RWPE2 (cell line): Measurements from ENCODE around the gene KMT2C.
"Not testable (repeated sequence)": the region's sequence is repeated elsewhere in the genome, so short reads cannot be mapped to it uniquely, and the experiment has no call there.

Experiments used
- ATAC-seq: fragments of 200-7000 bp; cut with Tn5 transposase; 3 replicates; pipeline ENCODE4 v1.9.1; 2021; ENCODE audit warnings: low read depth
- DNase-seq: peaks from one replicate; pipeline ENCODE4 v3.0.0-alpha.2; 2020; ENCODE audit warnings: low spot score
- H3K27ac ChIP-seq: fragments of 450-650 bp; 2 replicates; pipeline ENCODE4 v1.5.1; 2017; ENCODE audit warnings: mild to moderate bottlenecking; ENCODE audit not compliant: poor library complexity, severe bottlenecking
- H3K27me3 ChIP-seq: fragments of 250-450 bp; sonication (Bioruptor Pico); 2 replicates; pipeline ENCODE4 v1.5.1; 2021; ENCODE audit warnings: mild to moderate bottlenecking, moderate library complexity; ENCODE audit not compliant: insufficient read depth, poor library complexity, severe bottlenecking
- H3K36me3 ChIP-seq: fragments of 250-450 bp; sonication (Bioruptor Pico); 2 replicates; pipeline ENCODE4 v1.5.1; 2020; ENCODE audit warnings: low read depth, mild to moderate bottlenecking, moderate library complexity
- H3K4me1 ChIP-seq: fragments of 250-450 bp; sonication (Bioruptor Pico); 2 replicates; pipeline ENCODE4 v1.5.1; 2021; ENCODE audit warnings: mild to moderate bottlenecking, moderate library complexity; ENCODE audit not compliant: insufficient read depth, poor library complexity, severe bottlenecking
- H3K4me3 ChIP-seq: fragments of 250-450 bp; sonication (Bioruptor Pico); 2 replicates; pipeline ENCODE4 v1.5.1; 2021; ENCODE audit warnings: mild to moderate bottlenecking, moderate library complexity; ENCODE audit not compliant: severe bottlenecking
- H3K9me3 ChIP-seq: fragments of 250-450 bp; sonication (Bioruptor Pico); 2 replicates; pipeline ENCODE4 v1.5.1; 2021; ENCODE audit warnings: mild to moderate bottlenecking, moderate library complexity; ENCODE audit not compliant: severe bottlenecking
- TF ChIP-seq, protein P1 (sequence below): fragments of 450-650 bp; IDR thresholded peaks from one replicate; pipeline ENCODE4 v1.5.1; 2017; ENCODE audit warnings: mild to moderate bottlenecking, moderate library complexity; ENCODE audit not compliant: poor library complexity, severe bottlenecking

KMT2C gene

DNA sequence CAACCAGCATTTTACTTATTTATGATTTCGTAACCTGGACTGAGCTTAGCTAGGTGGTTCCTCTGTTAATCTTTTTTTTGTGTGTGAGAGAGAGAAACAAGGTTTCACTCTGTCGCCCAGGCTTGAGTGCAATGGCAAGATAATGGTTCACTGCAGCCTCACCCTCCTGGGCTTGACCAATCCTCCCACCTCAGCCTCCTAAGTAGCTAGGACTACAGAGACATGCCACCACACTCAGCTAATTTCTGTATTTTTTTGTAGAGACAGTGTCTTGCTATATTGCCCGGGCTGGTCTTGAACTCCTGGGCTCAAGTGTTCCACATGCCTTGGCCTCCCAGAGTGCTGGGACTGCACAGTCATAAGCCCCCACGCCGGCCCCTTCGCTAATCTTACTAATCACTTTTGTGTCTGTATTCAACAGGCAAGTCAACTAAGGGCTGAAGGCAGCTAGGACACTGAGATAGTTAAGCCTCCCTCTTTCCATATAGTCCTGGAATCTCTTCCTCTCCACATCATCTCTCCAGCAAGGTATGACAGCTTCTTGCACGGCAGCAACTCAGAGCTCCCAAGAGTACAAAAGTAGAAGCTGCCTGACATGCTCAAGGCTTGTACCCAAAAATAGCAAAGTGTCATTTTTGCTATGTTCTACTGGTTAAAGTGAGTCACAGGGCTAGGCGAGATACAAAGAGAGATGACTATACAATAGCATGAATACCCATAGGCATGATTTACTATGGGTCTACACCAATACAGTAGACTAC is 11.3 kb downstream of the KMT2C start:
- H3K4me1 ChIP-seq, result peaks cover 7% of the 10 kb centered on the region
- peaks cover 12% of the 10 kb centered on the region for H3K9me3 ChIP-seq
- peaks cover 10% of the 10 kb centered on the region; the same call in 1 of the 2 replicates for H3K36me3 ChIP-seq
- H3K27me3 ChIP-seq, result no peaks in the 10 kb centered on the region
- H3K4me3 ChIP-seq, result no peak overlapping the region
- H3K27ac ChIP-seq, result no peak overlapping the region
- ATAC-seq (no peak), DNase-seq (no peak)
- TF ChIP-seq, protein P1, sequence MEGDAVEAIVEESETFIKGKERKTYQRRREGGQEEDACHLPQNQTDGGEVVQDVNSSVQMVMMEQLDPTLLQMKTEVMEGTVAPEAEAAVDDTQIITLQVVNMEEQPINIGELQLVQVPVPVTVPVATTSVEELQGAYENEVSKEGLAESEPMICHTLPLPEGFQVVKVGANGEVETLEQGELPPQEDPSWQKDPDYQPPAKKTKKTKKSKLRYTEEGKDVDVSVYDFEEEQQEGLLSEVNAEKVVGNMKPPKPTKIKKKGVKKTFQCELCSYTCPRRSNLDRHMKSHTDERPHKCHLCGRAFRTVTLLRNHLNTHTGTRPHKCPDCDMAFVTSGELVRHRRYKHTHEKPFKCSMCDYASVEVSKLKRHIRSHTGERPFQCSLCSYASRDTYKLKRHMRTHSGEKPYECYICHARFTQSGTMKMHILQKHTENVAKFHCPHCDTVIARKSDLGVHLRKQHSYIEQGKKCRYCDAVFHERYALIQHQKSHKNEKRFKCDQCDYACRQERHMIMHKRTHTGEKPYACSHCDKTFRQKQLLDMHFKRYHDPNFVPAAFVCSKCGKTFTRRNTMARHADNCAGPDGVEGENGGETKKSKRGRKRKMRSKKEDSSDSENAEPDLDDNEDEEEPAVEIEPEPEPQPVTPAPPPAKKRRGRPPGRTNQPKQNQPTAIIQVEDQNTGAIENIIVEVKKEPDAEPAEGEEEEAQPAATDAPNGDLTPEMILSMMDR, result no peak

DNA sequence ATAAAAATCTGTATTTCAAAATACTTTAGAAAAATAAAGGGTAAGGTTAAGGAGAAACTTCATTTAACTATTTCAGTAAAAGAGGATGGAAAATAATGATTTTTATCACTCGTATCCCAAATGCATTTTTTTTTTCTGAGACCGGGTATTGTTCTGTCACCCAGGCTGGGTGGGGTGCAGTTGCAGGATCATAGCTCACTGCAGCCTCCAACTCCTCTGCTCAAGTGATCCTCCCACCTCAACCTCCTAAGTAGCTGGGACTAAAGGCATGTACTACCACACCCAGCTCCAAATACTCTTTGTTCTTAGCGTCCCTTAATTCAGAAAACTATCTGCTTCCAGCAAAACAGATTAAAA is 11.8 kb downstream of the KMT2C start:
- Histone ChIP-seq H3K4me3 (no peak overlapping the region), H3K4me1 (peaks cover 7% of the 10 kb centered on the region), H3K36me3 (peaks cover 10% of the 10 kb centered on the region; the same call in 1 of the 2 replicates), H3K9me3 (peaks cover 12% of the 10 kb centered on the region), H3K27me3 (no peaks in the 10 kb centered on the region), H3K27ac (no peak overlapping the region)
- DNase-seq (no peak), ATAC-seq (no peak)
- TF ChIP-seq, protein P1, result no peak

DNA sequence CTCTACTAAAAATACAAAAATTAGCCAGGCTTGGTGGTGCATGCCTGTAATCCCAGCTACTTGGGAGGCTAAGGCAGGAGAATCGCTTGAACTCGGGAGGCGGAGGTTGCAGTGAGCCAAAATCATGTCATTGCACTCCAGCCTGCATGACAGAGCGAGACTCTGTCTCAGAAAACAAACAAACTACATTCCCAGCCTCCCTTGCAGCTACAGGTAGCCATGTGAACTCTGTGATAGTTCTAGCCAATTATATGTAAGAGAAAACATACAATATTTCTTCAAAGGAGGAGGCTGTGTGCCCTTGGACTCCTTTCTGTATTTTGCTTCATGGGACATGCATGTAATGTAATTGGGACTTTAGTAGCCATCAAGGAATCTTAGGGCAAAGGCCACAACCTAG is 12.6 kb downstream of the KMT2C start:
- not testable (repeated sequence) for DNase-seq, ATAC-seq, H3K27me3 ChIP-seq, H3K4me3 ChIP-seq, H3K27ac ChIP-seq, H3K4me1 ChIP-seq
- H3K36me3 ChIP-seq, result peaks cover 10% of the 10 kb centered on the region; the same call in 1 of the 2 replicates
- H3K9me3 ChIP-seq, result peaks cover 12% of the 10 kb centered on the region

DNA sequence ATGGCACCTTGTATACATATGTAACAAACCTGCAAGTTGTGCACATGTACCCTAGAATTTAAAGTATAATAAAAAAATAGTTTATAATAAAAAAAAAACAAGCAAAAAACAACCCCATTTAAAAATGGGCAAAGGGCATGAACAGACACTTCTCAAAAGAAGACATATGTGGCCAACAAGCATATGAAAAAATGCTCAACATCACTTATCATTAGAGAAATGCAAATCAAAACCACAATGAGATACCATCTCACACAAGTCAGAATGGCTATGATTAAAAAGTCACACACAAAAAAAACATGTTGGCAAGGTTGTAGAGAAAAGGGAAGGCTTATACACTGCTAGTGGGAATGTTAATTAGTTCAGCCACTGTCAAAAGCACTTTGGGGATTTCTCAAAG is 14.9 kb downstream of the KMT2C start:
- peaks cover 10% of the 10 kb centered on the region; the same call in 1 of the 2 replicates for H3K36me3 ChIP-seq
- not testable (repeated sequence) for ATAC-seq

DNA sequence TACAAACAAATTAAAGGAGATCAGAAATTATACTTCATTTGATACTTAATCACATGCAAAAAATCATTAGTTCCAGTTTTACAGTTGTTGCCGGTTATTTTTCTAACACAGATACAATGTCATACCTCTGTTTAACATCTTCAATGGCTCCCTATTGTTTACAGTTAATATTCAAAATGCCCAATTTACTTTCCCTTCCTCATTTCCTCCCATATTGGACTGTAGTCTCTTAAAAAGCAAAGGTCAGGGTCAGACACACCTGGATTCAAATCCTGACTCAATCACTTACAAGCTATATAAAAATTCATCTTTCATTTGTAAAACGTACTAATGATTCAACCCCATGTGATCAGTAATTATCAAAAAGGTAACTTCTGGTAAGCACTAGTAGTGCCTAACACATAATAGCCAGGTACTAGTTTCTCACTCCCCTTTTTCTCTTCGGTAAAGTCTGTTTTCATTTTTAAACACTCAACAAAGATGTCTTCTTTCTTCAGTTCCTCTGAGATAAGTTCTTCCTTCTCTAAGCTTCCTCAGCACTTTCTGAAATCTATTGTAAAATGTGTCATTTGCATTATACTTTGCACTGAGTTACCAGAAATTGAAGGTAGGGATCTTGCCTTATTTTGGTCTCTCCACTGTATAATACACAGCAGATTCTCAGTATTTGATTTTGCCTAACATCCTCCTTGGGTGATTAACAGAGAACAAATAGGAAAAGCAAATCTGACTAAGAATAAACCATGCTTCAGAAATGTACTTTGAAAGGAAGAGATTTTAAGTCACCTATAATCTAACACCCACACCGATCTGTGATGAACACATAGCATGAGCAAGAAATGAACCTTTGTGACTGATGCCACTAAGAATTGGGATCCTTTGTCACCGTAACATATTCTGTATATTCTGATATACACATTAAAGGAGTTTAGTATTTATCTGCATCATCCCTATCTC is 16.1 kb downstream of the KMT2C start:
- no peaks in the 10 kb centered on the region for H3K27me3 ChIP-seq
- peaks cover 8% of the 10 kb centered on the region; the same call in 1 of the 2 replicates for H3K36me3 ChIP-seq
- no peak for DNase-seq
- H3K4me3 ChIP-seq, result no peak overlapping the region
- peaks cover 1% of the 10 kb centered on the region for H3K4me1 ChIP-seq
- H3K27ac ChIP-seq, result no peak overlapping the region
- H3K9me3 ChIP-seq, result peaks cover 12% of the 10 kb centered on the region
- no peak for ATAC-seq
- TF ChIP-seq, protein P1, result no peak

More for the DNA sequence above, 14.9 kb downstream of the KMT2C start:
- not testable (repeated sequence) for H3K27me3 ChIP-seq, DNase-seq, H3K27ac ChIP-seq, H3K4me3 ChIP-seq, H3K4me1 ChIP-seq
- H3K9me3 ChIP-seq, result peaks cover 12% of the 10 kb centered on the region
